Liver (tissue), 9 donors: ENCODE data around the gene RBM20. TPM values are rescaled to one million over a fixed set of nuclear protein-coding genes. Genes with fewer than 3 reads are reported as not detected.

ENCODE experiments used
- DNase-seq: peaks from one replicate; pipeline ENCODE4 v3.0.0-alpha.2; 2017; ENCODE audit warnings: low spot score
- H3K27ac ChIP-seq, 2 donors: one replicate each; pipeline ENCODE4 v1.7.0; 2013; ENCODE audit warnings: inconsistent platforms in 2 of 2, low read length in 2 of 2, control low read depth in 1 of 2, low read depth in 1 of 2, mild to moderate bottlenecking in 1 of 2
- H3K27me3 ChIP-seq, 4 donors: one replicate each; pipeline versions ENCODE4 v1.6.1 to v1.7.0; 2013; ENCODE audit warnings: low read length in 3 of 4, inconsistent platforms in 1 of 4, mild to moderate bottlenecking in 1 of 4, moderate library complexity in 1 of 4; ENCODE audit not compliant: control insufficient read depth in 4 of 4, insufficient read depth in 4 of 4
- H3K36me3 ChIP-seq, 4 donors: one replicate each; pipeline versions ENCODE4 v1.6.1 to v1.7.0; 2013; ENCODE audit warnings: low read length in 3 of 4, mild to moderate bottlenecking in 3 of 4, low read depth in 1 of 4, moderate library complexity in 1 of 4; ENCODE audit not compliant: control insufficient read depth in 4 of 4, insufficient read depth in 3 of 4
- H3K4me1 ChIP-seq, 4 donors: one replicate each; pipeline versions ENCODE4 v1.6.1 to v1.7.0; 2013; ENCODE audit warnings: low read length in 3 of 4, mild to moderate bottlenecking in 3 of 4, moderate library complexity in 1 of 4; ENCODE audit not compliant: control insufficient read depth in 4 of 4, insufficient read depth in 4 of 4
- H3K4me3 ChIP-seq, 3 donors: one replicate each; pipeline versions ENCODE4 v1.6.1 to v1.7.0; 2013; ENCODE audit warnings: low read length in 3 of 3, control low read depth in 1 of 3, low read depth in 1 of 3, mild to moderate bottlenecking in 1 of 3
- H3K9ac ChIP-seq, 2 donors: one replicate each; pipeline ENCODE4 v1.7.0; 2013; ENCODE audit warnings: low read length in 2 of 2, mild to moderate bottlenecking in 2 of 2, moderate library complexity in 2 of 2, control low read depth in 1 of 2, low read depth in 1 of 2
- H3K9me3 ChIP-seq, 4 donors: one replicate each; pipeline versions ENCODE4 v1.6.1 to v1.7.0; 2013; ENCODE audit warnings: low read length in 3 of 4; ENCODE audit not compliant: control insufficient read depth in 4 of 4
- EGR1 ChIP-seq, 2 donors: IDR thresholded peaks; 2 replicates each; pipeline ENCODE4 v1.6.1; 2016 to 2018; ENCODE audit warnings: antibody characterized with exemption in 2 of 2, low read depth in 2 of 2
- FOXA1 ChIP-seq: IDR thresholded peaks from 2 replicates; pipeline ENCODE4 v1.6.1; 2016; ENCODE audit warnings: antibody characterized with exemption
- FOXA2 ChIP-seq: IDR thresholded peaks from 2 replicates; pipeline ENCODE4 v1.6.1; 2016; ENCODE audit warnings: antibody characterized with exemption
- GABPA ChIP-seq, 2 donors: IDR thresholded peaks in 1 of 2; conservative IDR thresholded peaks in 1 of 2; 2 replicates each; pipeline ENCODE4 v1.6.1; 2016; ENCODE audit warnings: antibody characterized with exemption in 2 of 2, mild to moderate bottlenecking in 1 of 2, moderate library complexity in 1 of 2
- HNF4A ChIP-seq, 2 donors: conservative IDR thresholded peaks; 2 replicates each; pipeline ENCODE4 v1.6.1; 2016; ENCODE audit warnings: antibody characterized with exemption in 2 of 2, mild to moderate bottlenecking in 2 of 2
- HNF4G ChIP-seq: IDR thresholded peaks from 2 replicates; pipeline ENCODE4 v1.6.1; 2016; ENCODE audit warnings: antibody characterized with exemption
- JUND ChIP-seq, 2 donors: IDR thresholded peaks; 2 replicates each; pipeline ENCODE4 v1.6.1; 2016; ENCODE audit warnings: antibody characterized with exemption in 2 of 2
- NR2F2 ChIP-seq: IDR thresholded peaks from 2 replicates; pipeline ENCODE4 v1.6.1; 2016; ENCODE audit warnings: antibody characterized with exemption
- RAD21 ChIP-seq, 2 donors: IDR thresholded peaks; 2 replicates each; pipeline ENCODE4 v1.6.1; 2016; ENCODE audit warnings: antibody characterized with exemption in 2 of 2, mild to moderate bottlenecking in 2 of 2
- RXRA ChIP-seq, 2 donors: IDR thresholded peaks; 2 replicates each; pipeline ENCODE4 v1.6.1; 2017 to 2018; ENCODE audit warnings: antibody characterized with exemption in 2 of 2, mild to moderate bottlenecking in 1 of 2
- SP1 ChIP-seq: IDR thresholded peaks from 2 replicates; pipeline ENCODE4 v1.6.1; 2018; ENCODE audit warnings: antibody characterized with exemption, mild to moderate bottlenecking
- YY1 ChIP-seq: IDR thresholded peaks from 2 replicates; pipeline ENCODE4 v1.6.1; 2016; ENCODE audit warnings: antibody characterized with exemption, mild to moderate bottlenecking
- WGBS: extraction: QIAGEN DNeasy Blood & Tissue Kit; methylation state at CpG from one replicate; pipeline ENCODE4 v1.1.7; 2013; 5-methylcytosine and 5-hydroxymethylcytosine counted together
- polyA plus RNA-seq, 2 donors: library from polyadenylated mRNA; stranded (reverse) in 1 of 2; unstranded in 1 of 2; fragments of 200-250 nt in 1 of 2; fragments of >200 nt in 1 of 2; fragmentation: Nextera tagmentation in 1 of 2; extraction: Ambion mirVana in 1 of 2; gene quantifications; one replicate each; pipeline versions ENCODE4 v1.2.1 to v1.2.3, GENCODE V29; 2013 to 2015
- total RNA-seq, 2 donors: library from RNA; depleted of rRNA; stranded (reverse); fragments of >200 nt; gene quantifications; one replicate each; pipeline ENCODE4 v1.2.3, GENCODE V29; 2014
- TF ChIP-seq, protein P1 (sequence below): fragments of 150-350 bp; IDR thresholded peaks from 2 replicates; pipeline ENCODE4 v1.5.1; 2017; ENCODE audit warnings: improper control_type of control experiment, low read depth, low read length; ENCODE audit not compliant: missing input control
- TF ChIP-seq, protein P2 (sequence below): IDR thresholded peaks from 2 replicates; pipeline ENCODE4 v1.6.1; 2016; ENCODE audit warnings: antibody characterized with exemption
- TF ChIP-seq, protein P3 (sequence below): IDR thresholded peaks from 2 replicates; pipeline ENCODE4 v1.6.1; 2016; ENCODE audit warnings: antibody characterized with exemption
- TF ChIP-seq, protein P4 (sequence below): IDR thresholded peaks from 2 replicates; pipeline ENCODE4 v1.6.1; 2016; ENCODE audit warnings: antibody characterized with exemption, mild to moderate bottlenecking
- TF ChIP-seq, protein P5 (sequence below): IDR thresholded peaks from 2 replicates; pipeline ENCODE4 v1.6.1; 2016; ENCODE audit warnings: antibody characterized with exemption
- donor health status: healthy.
- donor health status: healthy.
- donor health status: healthy.
- donor health status: healthy.
- donor health status: healthy.

Gene RBM20
- total and polyA plus RNA-seq, 4 donors, result 0.03 to 0.08 (median 0.05) TPM; not detected in 1

DNA sequence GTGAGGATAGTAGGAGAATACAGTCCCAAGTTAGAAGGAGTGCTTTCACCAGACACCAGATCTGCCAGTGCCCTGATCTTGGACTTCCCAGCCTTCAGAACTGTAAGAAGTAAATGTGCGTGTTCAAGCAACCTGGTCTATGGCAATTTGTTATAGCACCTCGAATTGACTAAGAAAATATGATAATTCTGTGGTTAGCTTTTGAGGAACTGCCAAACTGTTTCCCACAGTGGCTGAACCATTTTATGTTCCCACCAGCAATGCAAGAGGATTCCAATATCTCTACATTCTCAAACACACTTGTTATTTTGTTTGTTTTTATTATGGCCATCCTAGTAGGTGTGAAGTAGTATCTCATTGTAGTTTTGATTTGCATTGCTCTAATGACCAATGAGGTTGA, 47.0 kb downstream of the RBM20 start:
- TF ChIP-seq EGR1 (IDR thresholded peaks at IDR 0.05; ENCODE audit: low read depth in 2 of 2) (no peak), HNF4A (conservative IDR thresholded peaks at IDR 0.05) (no peak), NR2F2 (no peak)
- TF ChIP-seq, protein P1, sequence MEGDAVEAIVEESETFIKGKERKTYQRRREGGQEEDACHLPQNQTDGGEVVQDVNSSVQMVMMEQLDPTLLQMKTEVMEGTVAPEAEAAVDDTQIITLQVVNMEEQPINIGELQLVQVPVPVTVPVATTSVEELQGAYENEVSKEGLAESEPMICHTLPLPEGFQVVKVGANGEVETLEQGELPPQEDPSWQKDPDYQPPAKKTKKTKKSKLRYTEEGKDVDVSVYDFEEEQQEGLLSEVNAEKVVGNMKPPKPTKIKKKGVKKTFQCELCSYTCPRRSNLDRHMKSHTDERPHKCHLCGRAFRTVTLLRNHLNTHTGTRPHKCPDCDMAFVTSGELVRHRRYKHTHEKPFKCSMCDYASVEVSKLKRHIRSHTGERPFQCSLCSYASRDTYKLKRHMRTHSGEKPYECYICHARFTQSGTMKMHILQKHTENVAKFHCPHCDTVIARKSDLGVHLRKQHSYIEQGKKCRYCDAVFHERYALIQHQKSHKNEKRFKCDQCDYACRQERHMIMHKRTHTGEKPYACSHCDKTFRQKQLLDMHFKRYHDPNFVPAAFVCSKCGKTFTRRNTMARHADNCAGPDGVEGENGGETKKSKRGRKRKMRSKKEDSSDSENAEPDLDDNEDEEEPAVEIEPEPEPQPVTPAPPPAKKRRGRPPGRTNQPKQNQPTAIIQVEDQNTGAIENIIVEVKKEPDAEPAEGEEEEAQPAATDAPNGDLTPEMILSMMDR, result no peak
- no peak overlapping the region for H3K27ac ChIP-seq
- no peaks in the 10 kb centered on the region for H3K27me3 ChIP-seq
- 89% methylated on average over 2 of the region's 2 CpGs for WGBS
- H3K36me3 ChIP-seq, result no peaks in the 10 kb centered on the region
- H3K9me3 ChIP-seq, result no peaks in the 10 kb centered on the region
- no peak overlapping the region for H3K9ac ChIP-seq
- no peak for DNase-seq
- no peaks in the 10 kb centered on the region for H3K4me1 ChIP-seq
- H3K4me3 ChIP-seq, result no peak overlapping the region

DNA sequence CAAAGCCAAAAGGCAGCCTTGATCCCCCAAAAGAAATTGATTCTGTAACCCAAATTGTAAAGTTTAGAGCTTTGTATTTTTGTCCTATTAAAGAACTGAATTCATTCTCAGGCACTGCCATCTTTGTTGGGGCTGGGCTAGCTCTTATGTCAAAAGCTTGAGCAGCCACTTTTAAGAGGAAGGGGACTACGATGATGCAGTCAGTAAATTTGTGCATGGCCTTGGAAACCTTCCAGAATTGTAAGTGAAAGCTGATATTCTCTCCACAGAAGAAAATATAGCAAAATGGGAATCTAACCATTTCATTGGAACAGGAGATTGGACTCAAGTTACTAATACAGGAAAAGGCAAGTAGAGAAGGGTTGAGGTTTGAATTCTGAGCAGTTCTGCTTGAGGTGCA, 50.1 kb downstream of the RBM20 start:
- Histone ChIP-seq H3K4me1 (no peaks in the 10 kb centered on the region), H3K27me3 (no peaks in the 10 kb centered on the region), H3K36me3 (no peaks in the 10 kb centered on the region), H3K9ac (no peak overlapping the region), H3K4me3 (no peak overlapping the region), H3K9me3 (no peaks in the 10 kb centered on the region), H3K27ac (no peak overlapping the region)
- 80% methylated on average over 1 of the region's 1 CpG for WGBS
- no peak for DNase-seq
- TF ChIP-seq, protein P1, result no peak
- TF ChIP-seq GABPA (IDR thresholded peaks at IDR 0.05 in 1 of 2, conservative IDR thresholded peaks at IDR 0.05 in 1 of 2) (no peak), EGR1 (IDR thresholded peaks at IDR 0.05; ENCODE audit: low read depth in 2 of 2) (no peak), NR2F2 (no peak), FOXA2 (no peak), JUND (IDR thresholded peaks at IDR 0.05) (no peak), RAD21 (IDR thresholded peaks at IDR 0.05) (no peak), YY1 (no peak), HNF4G (no peak), RXRA (IDR thresholded peaks at IDR 0.05) (no peak), HNF4A (conservative IDR thresholded peaks at IDR 0.05) (no peak), FOXA1 (no peak), SP1 (no peak)
- TF ChIP-seq, protein P2, sequence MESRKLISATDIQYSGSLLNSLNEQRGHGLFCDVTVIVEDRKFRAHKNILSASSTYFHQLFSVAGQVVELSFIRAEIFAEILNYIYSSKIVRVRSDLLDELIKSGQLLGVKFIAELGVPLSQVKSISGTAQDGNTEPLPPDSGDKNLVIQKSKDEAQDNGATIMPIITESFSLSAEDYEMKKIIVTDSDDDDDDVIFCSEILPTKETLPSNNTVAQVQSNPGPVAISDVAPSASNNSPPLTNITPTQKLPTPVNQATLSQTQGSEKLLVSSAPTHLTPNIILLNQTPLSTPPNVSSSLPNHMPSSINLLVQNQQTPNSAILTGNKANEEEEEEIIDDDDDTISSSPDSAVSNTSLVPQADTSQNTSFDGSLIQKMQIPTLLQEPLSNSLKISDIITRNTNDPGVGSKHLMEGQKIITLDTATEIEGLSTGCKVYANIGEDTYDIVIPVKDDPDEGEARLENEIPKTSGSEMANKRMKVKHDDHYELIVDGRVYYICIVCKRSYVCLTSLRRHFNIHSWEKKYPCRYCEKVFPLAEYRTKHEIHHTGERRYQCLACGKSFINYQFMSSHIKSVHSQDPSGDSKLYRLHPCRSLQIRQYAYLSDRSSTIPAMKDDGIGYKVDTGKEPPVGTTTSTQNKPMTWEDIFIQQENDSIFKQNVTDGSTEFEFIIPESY, result no peak
- TF ChIP-seq, protein P3, sequence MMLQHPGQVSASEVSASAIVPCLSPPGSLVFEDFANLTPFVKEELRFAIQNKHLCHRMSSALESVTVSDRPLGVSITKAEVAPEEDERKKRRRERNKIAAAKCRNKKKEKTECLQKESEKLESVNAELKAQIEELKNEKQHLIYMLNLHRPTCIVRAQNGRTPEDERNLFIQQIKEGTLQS, result no peak
- TF ChIP-seq, protein P4, sequence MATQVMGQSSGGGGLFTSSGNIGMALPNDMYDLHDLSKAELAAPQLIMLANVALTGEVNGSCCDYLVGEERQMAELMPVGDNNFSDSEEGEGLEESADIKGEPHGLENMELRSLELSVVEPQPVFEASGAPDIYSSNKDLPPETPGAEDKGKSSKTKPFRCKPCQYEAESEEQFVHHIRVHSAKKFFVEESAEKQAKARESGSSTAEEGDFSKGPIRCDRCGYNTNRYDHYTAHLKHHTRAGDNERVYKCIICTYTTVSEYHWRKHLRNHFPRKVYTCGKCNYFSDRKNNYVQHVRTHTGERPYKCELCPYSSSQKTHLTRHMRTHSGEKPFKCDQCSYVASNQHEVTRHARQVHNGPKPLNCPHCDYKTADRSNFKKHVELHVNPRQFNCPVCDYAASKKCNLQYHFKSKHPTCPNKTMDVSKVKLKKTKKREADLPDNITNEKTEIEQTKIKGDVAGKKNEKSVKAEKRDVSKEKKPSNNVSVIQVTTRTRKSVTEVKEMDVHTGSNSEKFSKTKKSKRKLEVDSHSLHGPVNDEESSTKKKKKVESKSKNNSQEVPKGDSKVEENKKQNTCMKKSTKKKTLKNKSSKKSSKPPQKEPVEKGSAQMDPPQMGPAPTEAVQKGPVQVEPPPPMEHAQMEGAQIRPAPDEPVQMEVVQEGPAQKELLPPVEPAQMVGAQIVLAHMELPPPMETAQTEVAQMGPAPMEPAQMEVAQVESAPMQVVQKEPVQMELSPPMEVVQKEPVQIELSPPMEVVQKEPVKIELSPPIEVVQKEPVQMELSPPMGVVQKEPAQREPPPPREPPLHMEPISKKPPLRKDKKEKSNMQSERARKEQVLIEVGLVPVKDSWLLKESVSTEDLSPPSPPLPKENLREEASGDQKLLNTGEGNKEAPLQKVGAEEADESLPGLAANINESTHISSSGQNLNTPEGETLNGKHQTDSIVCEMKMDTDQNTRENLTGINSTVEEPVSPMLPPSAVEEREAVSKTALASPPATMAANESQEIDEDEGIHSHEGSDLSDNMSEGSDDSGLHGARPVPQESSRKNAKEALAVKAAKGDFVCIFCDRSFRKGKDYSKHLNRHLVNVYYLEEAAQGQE, result no peak
- TF ChIP-seq, protein P5, sequence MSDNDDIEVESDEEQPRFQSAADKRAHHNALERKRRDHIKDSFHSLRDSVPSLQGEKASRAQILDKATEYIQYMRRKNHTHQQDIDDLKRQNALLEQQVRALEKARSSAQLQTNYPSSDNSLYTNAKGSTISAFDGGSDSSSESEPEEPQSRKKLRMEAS, result no peak
